GM21737 (cell line): ENCODE results near the gene LGALS9C.
"Not testable (repeated sequence)": the region's sequence is repeated elsewhere in the genome, so short reads cannot be mapped to it uniquely, and the experiment has no call there.

ENCODE experiments used
- ATAC-seq: cut with Tn5 transposase; IDR thresholded peaks from one replicate; pipeline ENCODE4 v1.9.1; 2021; ENCODE audit warnings: mild to moderate bottlenecking, moderate library complexity; ENCODE audit not compliant: unreplicated experiment

The LGALS9C gene

GRCh38 chr17:18476508-18477308 lies at the start of gene LGALS9C:
Gene LGALS9C (plus strand): TSS chr17:18476789. CDS start chr17:18476855, 66 bp downstream.
- ATAC-seq = peak; percentile 74

GRCh38 chr17:18432206-18432605 lies 44.4 kb upstream of the LGALS9C start:
- not testable (repeated sequence) for ATAC-seq

- ATAC-seq = not testable (repeated sequence)
Observed at GRCh38 chr17:18439465-18439870, 37.1 kb upstream of the LGALS9C start.

- not testable (repeated sequence) for ATAC-seq
Observed at GRCh38 chr17:18442093-18442492, 34.5 kb upstream of the LGALS9C start.

- not testable (repeated sequence) for ATAC-seq
Observed at GRCh38 chr17:18442532-18442931, 34.1 kb upstream of the LGALS9C start.

- not testable (repeated sequence) for ATAC-seq
Observed at GRCh38 chr17:18447476-18448205, 28.9 kb upstream of the LGALS9C start.

GRCh38 chr17:18448311-18448710 lies 28.3 kb upstream of the LGALS9C start:
- not testable (repeated sequence) for ATAC-seq

GRCh38 chr17:18449833-18450232 lies 26.8 kb upstream of the LGALS9C start:
- not testable (repeated sequence) for ATAC-seq

GRCh38 chr17:18450998-18451397 lies 25.6 kb upstream of the LGALS9C start:
- not testable (repeated sequence) for ATAC-seq

GRCh38 chr17:18451969-18452368 lies 24.6 kb upstream of the LGALS9C start:
- not testable (repeated sequence) for ATAC-seq

- not testable (repeated sequence) for ATAC-seq
Observed at GRCh38 chr17:18459035-18459434, 17.6 kb upstream of the LGALS9C start.

GRCh38 chr17:18463831-18464502 lies 12.6 kb upstream of the LGALS9C start:
- ATAC-seq = not testable (repeated sequence)

- ATAC-seq = not testable (repeated sequence)
Observed at GRCh38 chr17:18466250-18466983, 10.2 kb upstream of the LGALS9C start.

- ATAC-seq = not testable (repeated sequence)
Observed at GRCh38 chr17:18467001-18467400, 9.6 kb upstream of the LGALS9C start.

- ATAC-seq = not testable (repeated sequence)
Observed at GRCh38 chr17:18468472-18469171, 8.0 kb upstream of the LGALS9C start.

- ATAC-seq = not testable (repeated sequence)
Observed at GRCh38 chr17:18469837-18470236, 6.8 kb upstream of the LGALS9C start.

GRCh38 chr17:18470345-18470930 lies 6.2 kb upstream of the LGALS9C start:
- ATAC-seq = not testable (repeated sequence)

- ATAC-seq = not testable (repeated sequence)
Observed at GRCh38 chr17:18473967-18474366, 2.6 kb upstream of the LGALS9C start.

GRCh38 chr17:18474754-18475153 lies 1.8 kb upstream of the LGALS9C start:
- ATAC-seq = not testable (repeated sequence)
